ENCODE data around the gene PLXNA2. TPM values are rescaled to one million over a fixed set of nuclear protein-coding genes. Genes with fewer than 3 reads are reported as not detected.

Gene PLXNA2
- total RNA-seq, 4 donors from 2014 or later, result 26.9 to 54.0 (median 46.1) TPM

DNA sequence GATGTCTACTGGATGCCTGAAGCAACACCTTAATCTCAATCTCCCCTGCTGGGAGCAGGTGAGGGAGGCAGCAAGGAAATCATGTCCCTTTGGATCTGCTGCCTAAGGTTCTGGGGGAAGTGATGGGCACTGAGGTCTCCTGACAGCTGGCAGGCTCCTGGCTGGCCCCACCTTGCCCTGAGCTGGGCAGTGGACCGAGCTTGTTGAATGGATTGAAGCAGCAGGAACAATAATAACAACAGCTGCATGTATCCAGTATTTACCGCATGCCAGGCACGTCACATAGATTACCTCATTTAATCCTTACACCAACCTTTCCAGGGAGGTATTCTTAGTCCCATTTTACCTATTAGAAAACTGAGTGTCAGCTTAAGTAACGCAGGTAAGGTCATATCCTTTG, 133.9 kb downstream of the PLXNA2 start:
- Histone ChIP-seq H3K4me3 (no peak overlapping the region), H3K27ac (no peak overlapping the region), H3K4me1 (peaks cover 0 to 8% (median 0%) of the 10 kb centered on the region in 3 donors), H3K36me3 (peaks cover 0 to 86% (median 5%) of the 10 kb centered on the region in 3 donors), H3K9me3 (no peaks in the 10 kb centered on the region), H3K27me3 (no peaks in the 10 kb centered on the region)
- TF ChIP-seq POLR2A (IDR thresholded peaks at IDR 0.05), result no peak
- TF ChIP-seq, protein P1, sequence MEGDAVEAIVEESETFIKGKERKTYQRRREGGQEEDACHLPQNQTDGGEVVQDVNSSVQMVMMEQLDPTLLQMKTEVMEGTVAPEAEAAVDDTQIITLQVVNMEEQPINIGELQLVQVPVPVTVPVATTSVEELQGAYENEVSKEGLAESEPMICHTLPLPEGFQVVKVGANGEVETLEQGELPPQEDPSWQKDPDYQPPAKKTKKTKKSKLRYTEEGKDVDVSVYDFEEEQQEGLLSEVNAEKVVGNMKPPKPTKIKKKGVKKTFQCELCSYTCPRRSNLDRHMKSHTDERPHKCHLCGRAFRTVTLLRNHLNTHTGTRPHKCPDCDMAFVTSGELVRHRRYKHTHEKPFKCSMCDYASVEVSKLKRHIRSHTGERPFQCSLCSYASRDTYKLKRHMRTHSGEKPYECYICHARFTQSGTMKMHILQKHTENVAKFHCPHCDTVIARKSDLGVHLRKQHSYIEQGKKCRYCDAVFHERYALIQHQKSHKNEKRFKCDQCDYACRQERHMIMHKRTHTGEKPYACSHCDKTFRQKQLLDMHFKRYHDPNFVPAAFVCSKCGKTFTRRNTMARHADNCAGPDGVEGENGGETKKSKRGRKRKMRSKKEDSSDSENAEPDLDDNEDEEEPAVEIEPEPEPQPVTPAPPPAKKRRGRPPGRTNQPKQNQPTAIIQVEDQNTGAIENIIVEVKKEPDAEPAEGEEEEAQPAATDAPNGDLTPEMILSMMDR (IDR thresholded peaks at IDR 0.05), result no peak
- intact Hi-C loops (cut with DNase I), result no loop called here
- 86 to 93% methylated on average over 3 to 4 of the region's 4 CpGs for WGBS, 2 donors
- DNase-seq, result no peak

- H3K36me3 ChIP-seq, result peaks cover 0 to 86% (median 5%) of the 10 kb centered on the region in 3 donors
- WGBS, 2 donors, result 87 to 88% methylated on average over 3 to 5 of the region's 5 CpGs
- TF ChIP-seq, protein P1 (IDR thresholded peaks at IDR 0.05), result no peak
- no peak for TF ChIP-seq POLR2A (IDR thresholded peaks at IDR 0.05)
- intact Hi-C loops (cut with DNase I), result no loop called here
- peaks cover 0 to 8% (median 0%) of the 10 kb centered on the region in 3 donors for H3K4me1 ChIP-seq
- H3K27ac ChIP-seq, result no peak overlapping the region
- H3K9me3 ChIP-seq, result no peaks in the 10 kb centered on the region
- no peaks in the 10 kb centered on the region for H3K27me3 ChIP-seq
- no peak overlapping the region for H3K4me3 ChIP-seq
- DNase-seq, result no peak
Observed at GRCh38 chr1:208108646-208109330, 135.4 kb downstream of the PLXNA2 start.

DNA sequence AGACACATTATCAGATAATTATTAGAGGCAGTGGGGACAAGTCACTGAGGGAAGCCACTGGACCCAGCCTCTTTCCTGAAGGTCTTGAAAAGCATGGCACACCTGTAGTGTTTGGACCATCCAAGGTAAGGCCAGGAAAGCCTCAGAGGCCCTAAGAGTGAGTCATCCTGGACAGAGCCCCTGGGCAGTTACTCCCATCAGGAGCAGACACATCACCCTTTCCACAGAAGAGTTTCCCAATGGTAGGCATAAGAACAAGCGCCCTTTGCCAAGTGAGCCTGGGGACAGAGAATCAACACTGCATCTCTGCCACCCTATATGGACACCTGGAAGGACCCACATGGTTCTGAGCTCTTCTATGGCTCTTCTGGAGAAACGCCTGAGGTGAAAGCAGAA, 136.0 kb downstream of the PLXNA2 start:
- no peaks in the 10 kb centered on the region for H3K27me3 ChIP-seq
- peaks cover 0 to 88% (median 5%) of the 10 kb centered on the region in 3 donors for H3K36me3 ChIP-seq
- peaks cover 0 to 8% (median 0%) of the 10 kb centered on the region in 3 donors for H3K4me1 ChIP-seq
- intact Hi-C loops (cut with DNase I), result no loop called here
- no peak overlapping the region for H3K4me3 ChIP-seq
- TF ChIP-seq, protein P1 (IDR thresholded peaks at IDR 0.05), result no peak
- TF ChIP-seq POLR2A (IDR thresholded peaks at IDR 0.05), result no peak
- WGBS, 2 donors, result 69% methylated on average over 2 of the region's 2 CpGs; no CpG with 5 or more reads in 1 of the 2 donors
- H3K27ac ChIP-seq, result no peak overlapping the region
- H3K9me3 ChIP-seq, result no peaks in the 10 kb centered on the region
- DNase-seq, result no peak

DNA sequence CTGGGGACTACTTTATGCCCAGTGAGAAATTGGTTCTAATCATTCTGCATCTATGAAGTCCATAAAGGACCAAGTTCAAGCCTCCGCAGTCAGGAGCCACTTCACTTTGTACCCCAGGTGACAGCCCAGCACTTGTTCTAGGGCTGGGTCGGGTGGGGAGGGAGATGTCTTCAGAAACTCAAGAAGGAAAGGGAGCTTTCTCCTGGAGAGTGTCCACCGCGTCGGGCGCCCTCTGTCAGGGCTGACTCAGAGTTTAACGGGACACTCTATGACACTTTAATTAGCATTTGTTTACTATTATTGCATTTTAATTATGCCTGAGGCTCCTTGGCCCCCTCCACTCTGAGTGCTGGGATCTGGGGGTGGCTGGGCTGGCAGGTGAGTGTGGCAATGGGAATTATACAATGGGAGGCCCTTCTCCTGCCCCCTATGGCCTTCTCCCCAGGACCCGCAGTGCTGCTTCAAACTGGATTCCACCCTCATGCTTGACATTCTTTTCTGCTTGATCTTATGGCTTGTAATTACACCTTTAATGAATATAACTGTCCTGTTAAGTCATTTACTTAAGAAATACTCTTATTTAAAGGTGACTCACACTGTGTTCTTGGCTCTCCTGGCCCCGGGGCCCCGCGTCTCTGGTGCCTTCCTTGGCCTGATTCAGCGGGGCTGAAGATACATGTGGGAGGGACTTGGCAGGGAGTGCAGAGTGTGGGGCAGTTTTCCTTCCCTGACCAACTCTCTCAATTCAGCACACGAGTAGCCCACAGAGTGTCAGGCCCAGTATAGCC, 136.6 kb downstream of the PLXNA2 start:
- H3K27ac ChIP-seq, result no peak overlapping the region
- DNase-seq, result no peak
- WGBS, 2 donors, result 51 to 59% methylated on average over 5 to 13 of the region's 13 CpGs

More for the DNA sequence above, 136.6 kb downstream of the PLXNA2 start:
- no peak overlapping the region for H3K4me3 ChIP-seq
- H3K4me1 ChIP-seq, result peaks cover 0 to 12% (median 0%) of the 10 kb centered on the region in 3 donors
- intact Hi-C loops (cut with DNase I), result no loop called here
- H3K36me3 ChIP-seq, result peaks cover 2 to 93% (median 5%) of the 10 kb centered on the region in 3 donors
- H3K9me3 ChIP-seq, result no peaks in the 10 kb centered on the region
- no peaks in the 10 kb centered on the region for H3K27me3 ChIP-seq
- no peak for TF ChIP-seq POLR2A (IDR thresholded peaks at IDR 0.05)
- TF ChIP-seq, protein P1 (IDR thresholded peaks at IDR 0.05), result no peak

Data from esophagus squamous epithelium (tissue), 5 donors.